HG03159 (cell line): Measurements from ENCODE around the gene KIF26B.

Source experiments
- ATAC-seq: cut with Tn5 transposase; IDR thresholded peaks from one replicate; pipeline ENCODE4 v1.9.1; 2021; ENCODE audit warnings: mild to moderate bottlenecking, moderate library complexity; ENCODE audit not compliant: unreplicated experiment

The KIF26B gene

GRCh38 chr1:245205864-245206263, 51.1 kb downstream of the KIF26B start:
- no peak for ATAC-seq

- ATAC-seq: no peak
These were observed 52.4 kb downstream of the KIF26B start for GRCh38 chr1:245207056-245207638.

GRCh38 chr1:245207801-245208200, 53.0 kb downstream of the KIF26B start:
- no peak for ATAC-seq

- no peak for ATAC-seq
These were observed 55.1 kb downstream of the KIF26B start for GRCh38 chr1:245209658-245210435.

- no peak for ATAC-seq
These were observed 56.4 kb downstream of the KIF26B start for GRCh38 chr1:245211035-245211749.

GRCh38 chr1:245211761-245212160, 57.0 kb downstream of the KIF26B start:
- no peak for ATAC-seq

- no peak for ATAC-seq
These were observed 57.5 kb downstream of the KIF26B start for GRCh38 chr1:245212221-245212710.

- ATAC-seq: no peak
These were observed 58.5 kb downstream of the KIF26B start for GRCh38 chr1:245213066-245213831.

GRCh38 chr1:245215071-245215470, 60.3 kb downstream of the KIF26B start:
- ATAC-seq: no peak

- no peak for ATAC-seq
These were observed 61.8 kb downstream of the KIF26B start for GRCh38 chr1:245216366-245217115.

- no peak for ATAC-seq
These were observed 63.2 kb downstream of the KIF26B start for GRCh38 chr1:245217853-245218608.

- no peak for ATAC-seq
These were observed 65.7 kb downstream of the KIF26B start for GRCh38 chr1:245220381-245220985.

GRCh38 chr1:245221805-245222204, 67.0 kb downstream of the KIF26B start:
- ATAC-seq: no peak

- no peak for ATAC-seq
These were observed 68.3 kb downstream of the KIF26B start for GRCh38 chr1:245222931-245223595.

GRCh38 chr1:245225322-245226202, 70.8 kb downstream of the KIF26B start:
- ATAC-seq: no peak

GRCh38 chr1:245226203-245226499, 71.4 kb downstream of the KIF26B start:
- no peak for ATAC-seq

GRCh38 chr1:245229051-245229450, 74.3 kb downstream of the KIF26B start:
- no peak for ATAC-seq

GRCh38 chr1:245232931-245233330, 78.1 kb downstream of the KIF26B start:
- no peak for ATAC-seq
